ENCODE results near the gene NOPCHAP1. TPM values are rescaled to one million over a fixed set of nuclear protein-coding genes. Genes with fewer than 3 reads are reported as not detected.

NOPCHAP1 gene
- total RNA-seq, 2 donors from 2014 or later: 2.8 to 6.5 TPM

DNA sequence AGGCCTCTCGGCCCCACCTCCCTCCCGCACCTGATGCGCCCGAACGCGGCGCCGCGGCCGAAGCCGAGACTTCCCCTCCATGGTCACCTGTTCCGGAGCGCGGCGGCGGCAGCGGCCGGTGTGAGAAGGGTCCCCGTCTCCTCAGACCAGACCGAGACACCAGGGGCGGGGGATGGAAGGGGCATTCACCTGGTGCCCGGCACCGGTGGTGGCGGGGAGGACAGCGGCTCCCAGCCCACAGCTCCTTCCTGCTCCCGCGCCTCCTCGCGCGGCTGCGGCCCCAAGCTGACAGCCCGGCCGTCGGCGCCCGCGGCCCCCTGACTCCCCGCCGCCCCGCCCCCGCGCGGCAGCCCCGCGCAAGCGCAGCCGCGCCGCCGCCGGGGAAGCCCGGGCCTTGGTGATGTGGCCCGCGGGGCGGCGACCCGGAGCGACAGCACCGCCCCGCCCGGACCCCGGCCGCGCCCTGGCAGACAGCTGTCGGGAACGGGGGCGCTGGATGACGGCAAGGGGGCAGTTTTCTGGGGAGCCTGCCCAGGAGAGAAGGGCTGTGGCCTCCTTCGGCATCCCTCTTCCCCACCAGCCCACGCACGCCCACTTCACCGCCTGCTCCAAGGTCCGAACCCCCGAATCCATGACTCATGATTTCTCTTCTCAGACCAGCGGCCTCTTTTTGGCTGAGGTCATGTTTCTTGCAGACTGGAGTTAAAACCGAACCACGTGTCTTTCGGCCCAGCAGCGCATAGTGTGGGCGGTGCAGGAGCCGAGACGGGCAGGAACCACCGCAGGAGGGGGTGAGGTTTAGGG is 27.9 kb upstream of the NOPCHAP1 start, which contains the start of gene SLC41A2:
TSS of gene SLC41A2 (minus strand) at position 290 of the 804 bp plus-strand sequence. CDS start 29,763 bp downstream, outside the sequence.
- Histone ChIP-seq H3K27ac (peak within 1 kb of the TSS; percentile 47 to 70), H3K9me3 (no peaks in the 10 kb centered on the region), H3K36me3 (no peaks in the 10 kb centered on the region), H3K4me3 (peak within 1 kb of the TSS; percentile 59 to 62), H3K4me1 (replicated peaks) (no peaks in the 10 kb centered on the region), H3K27me3 (replicated peaks; ENCODE audit: insufficient read depth) (no peaks in the 10 kb centered on the region)
- peak; percentile 29 for TF ChIP-seq POLR2A (IDR thresholded peaks at IDR 0.05)
- TF ChIP-seq POLR2AphosphoS5 (IDR thresholded peaks at IDR 0.05): peak; percentile 28
- TF ChIP-seq CTCF (IDR thresholded peaks at IDR 0.05): peak in 3 of 4 experiments; percentile 5 to 38 (median 6)
- peak; percentile 46 for DNase-seq (ENCODE audit: low spot score)
- intact Hi-C loops (cut with DNase I): no loop called here
- WGBS: under 1% methylated on average over 66 of the region's 83 CpGs

DNA sequence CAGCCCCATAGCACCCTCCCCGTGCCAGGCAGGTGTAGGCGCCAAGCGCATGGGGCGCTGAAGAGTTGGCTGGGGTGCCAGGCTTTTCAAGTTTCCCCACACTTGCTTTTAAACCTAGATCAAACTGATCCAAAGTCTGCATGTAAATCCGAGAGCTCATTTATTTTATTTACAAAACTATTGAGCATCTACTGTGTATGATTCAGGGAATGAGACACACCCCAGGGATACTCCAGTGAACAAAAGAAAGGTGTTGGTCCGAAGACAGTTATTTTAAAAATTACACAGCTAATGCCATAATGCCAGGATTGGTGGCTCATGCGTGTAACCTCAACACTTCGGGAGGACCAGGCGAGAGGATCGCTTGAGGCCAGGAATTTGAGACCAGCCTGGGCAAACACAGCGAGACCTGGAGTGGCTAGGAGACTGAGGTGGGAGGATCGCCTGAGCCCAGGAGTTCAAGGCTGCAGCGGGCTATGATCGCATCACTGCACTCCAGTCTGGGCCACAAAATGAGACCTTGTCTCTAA is 27.2 kb upstream of the NOPCHAP1 start:
- Histone ChIP-seq H3K9me3 (no peaks in the 10 kb centered on the region), H3K27me3 (replicated peaks; ENCODE audit: insufficient read depth) (no peaks in the 10 kb centered on the region), H3K4me3 (peak overlapping the region; percentile 59 to 62), H3K27ac (peak overlapping the region; percentile 47 to 63), H3K4me1 (replicated peaks) (no peaks in the 10 kb centered on the region), H3K36me3 (no peaks in the 10 kb centered on the region)
- TF ChIP-seq POLR2AphosphoS5 (IDR thresholded peaks at IDR 0.05): no peak
- peak in 2 of 4 experiments; percentile 2 to 18 for TF ChIP-seq CTCF (IDR thresholded peaks at IDR 0.05)
- no peak for TF ChIP-seq POLR2A (IDR thresholded peaks at IDR 0.05)
- DNase-seq (ENCODE audit: low spot score): no peak
- intact Hi-C loops (cut with DNase I): no loop called here
- 32% methylated on average over 14 of the region's 14 CpGs for WGBS

- Histone ChIP-seq H3K9me3 (no peaks in the 10 kb centered on the region), H3K27me3 (replicated peaks; ENCODE audit: insufficient read depth) (no peaks in the 10 kb centered on the region), H3K36me3 (no peaks in the 10 kb centered on the region), H3K4me1 (replicated peaks) (no peaks in the 10 kb centered on the region), H3K4me3 (no peak overlapping the region), H3K27ac (no peak overlapping the region)
- intact Hi-C loops (cut with DNase I): no loop called here
- no peak for DNase-seq (ENCODE audit: low spot score)
- 58% methylated on average over 2 of the region's 2 CpGs for WGBS
- TF ChIP-seq POLR2AphosphoS5 (IDR thresholded peaks at IDR 0.05) (no peak), POLR2A (IDR thresholded peaks at IDR 0.05) (no peak), CTCF (IDR thresholded peaks at IDR 0.05) (no peak)
Observed at GRCh38 chr12:104959335-104959841, 26.7 kb upstream of the NOPCHAP1 start.

- H3K4me1 ChIP-seq (replicated peaks): no peaks in the 10 kb centered on the region
- H3K27me3 ChIP-seq (replicated peaks; ENCODE audit: insufficient read depth): no peaks in the 10 kb centered on the region
- TF ChIP-seq POLR2A (IDR thresholded peaks at IDR 0.05): no peak
- no peak for TF ChIP-seq CTCF (IDR thresholded peaks at IDR 0.05)
- TF ChIP-seq POLR2AphosphoS5 (IDR thresholded peaks at IDR 0.05): no peak
- DNase-seq (ENCODE audit: low spot score): no peak
- intact Hi-C loops (cut with DNase I): no loop called here
- WGBS: 93% methylated on average over 4 of the region's 4 CpGs
- H3K27ac ChIP-seq: no peak overlapping the region
- H3K36me3 ChIP-seq: no peaks in the 10 kb centered on the region
- H3K9me3 ChIP-seq: no peaks in the 10 kb centered on the region
- no peak overlapping the region for H3K4me3 ChIP-seq
Observed at GRCh38 chr12:104960464-104960863, 25.7 kb upstream of the NOPCHAP1 start.

All from prostate gland (tissue), 2 donors.